Heart left ventricle (tissue), 16 donors: ENCODE results near the gene BFSP2. TPM values are rescaled to one million over a fixed set of nuclear protein-coding genes. Genes with fewer than 3 reads are reported as not detected.

Experiments used
- ATAC-seq, 4 donors: fragments of 200-7000 bp; cut with Tn5 transposase; one replicate each; pipeline ENCODE4 v1.9.1; 2020 to 2022; ENCODE audit warnings: moderate library complexity in 4 of 4, mild to moderate bottlenecking in 3 of 4, moderate number of reproducible peaks in 1 of 4
- DNase-seq, 5 donors: peaks; one replicate each; pipeline ENCODE4 v3.0.0-alpha.2; 2020
- H3K27ac ChIP-seq, 12 donors: fragments of 200-600 bp; sonication (generic) in 4 of 12; one replicate each; pipeline versions ENCODE4 v1.5.0 to v1.8.0; 2016 to 2022; ENCODE audit warnings: mild to moderate bottlenecking in 2 of 12
- H3K27me3 ChIP-seq, 9 donors: fragments of 200-600 bp; sonication (generic) in 2 of 9; one replicate each; pipeline versions ENCODE4 v1.5.1 to v1.8.0; 2016 to 2022; ENCODE audit warnings: mild to moderate bottlenecking in 3 of 9
- H3K36me3 ChIP-seq, 9 donors: fragments of 200-600 bp; sonication (generic) in 2 of 9; one replicate each; pipeline versions ENCODE4 v1.5.0 to v1.8.0; 2018 to 2022; ENCODE audit warnings: mild to moderate bottlenecking in 2 of 9
- H3K4me1 ChIP-seq, 12 donors: fragments of 200-600 bp; sonication (generic) in 4 of 12; one replicate each; pipeline versions ENCODE4 v1.5.0 to v1.8.0; 2016 to 2022; ENCODE audit warnings: mild to moderate bottlenecking in 3 of 12
- H3K4me3 ChIP-seq, 12 donors: fragments of 200-600 bp; sonication (generic) in 4 of 12; one replicate each; pipeline versions ENCODE4 v1.5.0 to v1.8.0; 2017 to 2022; ENCODE audit warnings: mild to moderate bottlenecking in 9 of 12, moderate library complexity in 4 of 12
- H3K9me3 ChIP-seq, 12 donors: fragments of 200-600 bp; sonication (generic) in 4 of 12; one replicate each; pipeline versions ENCODE4 v1.5.0 to v1.8.0; 2016 to 2022; ENCODE audit warnings: mild to moderate bottlenecking in 1 of 12
- POLR2A ChIP-seq, 2 donors: fragments of 450-650 bp; IDR thresholded peaks; one replicate each; pipeline ENCODE4 v1.6.1; 2017; ENCODE audit warnings: antibody characterized with exemption in 2 of 2, mild to moderate bottlenecking in 2 of 2, moderate library complexity in 2 of 2
- WGBS, 4 donors: extraction: QIAGEN DNeasy Blood & Tissue Kit in 2 of 4; methylation state at CpG; one replicate each; pipeline versions ENCODE4 v1.1.5 to v1.1.7; 2013 to 2018; 5-methylcytosine and 5-hydroxymethylcytosine counted together
- intact Hi-C, 10 donors: fragments of 100-400 bp; cut with DNase I; formaldehyde crosslinking; loops; one replicate each; pipeline versions ENCODE4 v1.11.1 to v1.14.2; 2022
- polyA plus RNA-seq, 2 donors: library from polyadenylated mRNA; stranded (reverse); fragments of 200-250 nt; gene quantifications; one replicate each; pipeline ENCODE4 v1.2.3, GENCODE V29; 2013
- total RNA-seq, 9 donors: library from RNA; depleted of rRNA in 2 of 9; stranded (reverse); fragments of >200 nt in 2 of 9; fragmentation: NEBNext Ultra II Directional in 3 of 9; extraction: Animal tissue kit (Norgen Biotek cat#: 25700) in 3 of 9; gene quantifications; one replicate each; pipeline versions ENCODE4 v1.1.0 to v1.2.4, GENCODE V29; 2016 to 2023
- TF ChIP-seq, protein P1 (sequence below), 12 donors: fragments of 200-600 bp; sonication (generic) in 4 of 12; IDR thresholded peaks; one replicate each; pipeline versions ENCODE4 v1.5.0 to v1.8.0; 2018 to 2022; ENCODE audit warnings: antibody characterized with exemption in 12 of 12, mild to moderate bottlenecking in 5 of 12
- donor health status: ischemic (EF 13 %, LVEDD 7.1; RV severe dilation, severe dysfunction).
- donor health status: healthy with polysubstance abuse.
- donor health status: DM: no; HTN: yes; CAD: no.
- donor health status: DM: no; HTN: no; CAD: no.
- donor health status: ischemic (EF 25% LVEDD 6.9; RV normal size, moderate dysfunction).
- donor health status: ischemic (EF 25% LVEDD 5.7; RV mildly dilated, moderate dysfunction).
- donor health status: healthy.
- donor health status: DM: yes; HTN: yes; CAD: no.
- donor health status: ischemic (EF 35%, LVEDD 5.7; RV mildly dilated, moderate dysfunction).
- donor health status: nonischemic (EF 11% LVEDD 7.7; RV severe dilation, severe dysfunction).
- donor health status: DM: yes; HTN: yes; CAD: no.
- donor health status: PGD.
- donor health status: ischemic (EF 29% LVEDD 5.4; RV normal size, mild dysfunction).
- donor health status: nonischemic (EF 23%, LVEDD 6.1; RV moderate dilation, normal function).

BFSP2 gene
- total and polyA plus RNA-seq, 11 donors = not detected

DNA sequence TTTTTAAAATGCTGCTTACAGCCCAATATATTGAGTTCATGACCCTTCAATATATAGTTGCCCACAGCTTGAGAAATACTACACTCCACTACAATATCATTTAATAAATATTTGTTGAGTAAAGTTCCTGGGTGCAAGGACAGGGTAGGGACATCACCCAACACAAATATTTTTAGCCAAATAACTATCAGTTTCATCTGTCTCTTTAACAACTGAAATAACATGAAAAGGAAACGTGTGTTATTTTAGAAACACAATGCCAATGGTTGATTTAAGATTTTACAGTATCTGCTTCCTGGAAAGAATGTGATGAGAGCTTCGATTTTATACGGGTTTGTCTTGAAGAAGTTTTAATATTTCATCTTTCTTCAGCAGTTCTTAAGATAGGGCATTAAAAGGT, 106.0 kb downstream of the BFSP2 start:
- Histone ChIP-seq H3K9me3 (no peaks in the 10 kb centered on the region), H3K4me1 (peaks cover 0 to 15% (median 0%) of the 10 kb centered on the region in 12 donors), H3K4me3 (peak overlapping the region in 2 of 12 donors; percentile 13 to 18), H3K36me3 (no peaks in the 10 kb centered on the region), H3K27me3 (no peaks in the 10 kb centered on the region), H3K27ac (peak overlapping the region in 2 of 12 donors; percentile 14 to 83)
- TF ChIP-seq POLR2A (IDR thresholded peaks at IDR 0.05) = no peak
- TF ChIP-seq, protein P1, sequence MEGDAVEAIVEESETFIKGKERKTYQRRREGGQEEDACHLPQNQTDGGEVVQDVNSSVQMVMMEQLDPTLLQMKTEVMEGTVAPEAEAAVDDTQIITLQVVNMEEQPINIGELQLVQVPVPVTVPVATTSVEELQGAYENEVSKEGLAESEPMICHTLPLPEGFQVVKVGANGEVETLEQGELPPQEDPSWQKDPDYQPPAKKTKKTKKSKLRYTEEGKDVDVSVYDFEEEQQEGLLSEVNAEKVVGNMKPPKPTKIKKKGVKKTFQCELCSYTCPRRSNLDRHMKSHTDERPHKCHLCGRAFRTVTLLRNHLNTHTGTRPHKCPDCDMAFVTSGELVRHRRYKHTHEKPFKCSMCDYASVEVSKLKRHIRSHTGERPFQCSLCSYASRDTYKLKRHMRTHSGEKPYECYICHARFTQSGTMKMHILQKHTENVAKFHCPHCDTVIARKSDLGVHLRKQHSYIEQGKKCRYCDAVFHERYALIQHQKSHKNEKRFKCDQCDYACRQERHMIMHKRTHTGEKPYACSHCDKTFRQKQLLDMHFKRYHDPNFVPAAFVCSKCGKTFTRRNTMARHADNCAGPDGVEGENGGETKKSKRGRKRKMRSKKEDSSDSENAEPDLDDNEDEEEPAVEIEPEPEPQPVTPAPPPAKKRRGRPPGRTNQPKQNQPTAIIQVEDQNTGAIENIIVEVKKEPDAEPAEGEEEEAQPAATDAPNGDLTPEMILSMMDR (IDR thresholded peaks at IDR 0.05) = no peak
- ATAC-seq (no peak), DNase-seq (no peak)
- intact Hi-C loops = loop anchor here in 1 of 10 donors (10.0 kb wide), 1 partner anchor 59 kb away; no protein-coding TSS in a partner anchor
- WGBS, 4 donors = 28 to 45% (median 41%) methylated on average over 3 of the region's 3 CpGs

DNA sequence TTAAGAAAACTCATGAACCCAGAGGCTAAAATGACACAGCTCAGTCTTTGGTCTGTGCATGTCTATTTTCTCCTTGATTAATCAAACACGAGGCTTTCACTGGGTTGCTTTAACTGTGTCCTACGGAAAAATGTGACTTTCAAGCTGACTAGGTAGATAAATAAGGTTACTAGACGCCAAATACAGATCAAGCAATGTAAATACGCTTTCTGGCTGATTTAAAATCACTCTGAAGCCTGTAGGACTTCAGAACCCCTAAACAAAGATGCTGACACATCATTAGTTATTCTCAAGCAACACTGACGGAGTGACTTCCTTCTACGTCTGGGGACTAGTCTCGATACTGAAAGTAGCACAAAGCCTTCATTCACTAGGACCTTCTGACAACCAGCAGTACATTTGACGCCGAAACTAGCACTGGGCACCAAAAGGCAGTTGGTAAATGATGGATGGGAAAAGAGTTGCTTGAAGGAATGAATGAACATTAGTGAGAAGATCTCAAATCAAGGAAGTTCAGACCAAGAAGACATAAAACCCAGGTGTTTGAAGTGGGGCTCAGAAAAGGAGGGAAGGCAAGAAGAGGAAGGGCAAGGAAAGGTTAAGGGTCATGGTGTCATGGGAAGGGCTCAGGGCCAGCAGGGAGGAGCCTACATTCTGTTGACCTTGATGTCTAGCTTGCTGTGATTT, 106.5 kb downstream of the BFSP2 start:
- intact Hi-C loops = loop anchor here in 1 of 10 donors (10.0 kb wide), 1 partner anchor 58 kb away; no protein-coding TSS in a partner anchor

DNA sequence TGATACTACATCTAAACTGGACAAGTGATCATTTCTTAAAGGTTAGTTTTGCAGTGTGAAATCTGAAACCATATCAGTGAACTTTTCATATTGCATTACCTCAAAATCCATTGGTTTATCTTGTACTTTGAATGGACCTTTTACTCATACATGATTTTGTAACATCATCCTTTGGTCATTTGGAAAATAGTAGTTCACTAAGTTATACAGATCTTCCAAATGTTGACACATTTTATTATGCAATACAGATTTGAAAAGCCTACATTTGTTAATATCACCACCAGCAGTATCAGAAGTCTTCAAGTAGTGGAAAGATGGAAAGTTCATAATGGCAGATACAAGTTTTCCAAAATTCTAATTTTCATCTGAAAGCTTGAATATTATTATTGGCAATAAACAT, 109.6 kb downstream of the BFSP2 start:
- Histone ChIP-seq H3K4me1 (peaks cover 0 to 19% (median 0%) of the 10 kb centered on the region in 12 donors), H3K4me3 (no peak overlapping the region), H3K27ac (no peak overlapping the region), H3K27me3 (no peaks in the 10 kb centered on the region), H3K36me3 (no peaks in the 10 kb centered on the region), H3K9me3 (no peaks in the 10 kb centered on the region)
- ATAC-seq = no peak
- TF ChIP-seq, protein P1 (IDR thresholded peaks at IDR 0.05) = no peak
- no peak for TF ChIP-seq POLR2A (IDR thresholded peaks at IDR 0.05)
- DNase-seq = no peak
- intact Hi-C loops = loop anchor here in 1 of 10 donors (10.0 kb wide), 1 partner anchor 55 kb away; no protein-coding TSS in a partner anchor

More for the DNA sequence above, 106.5 kb downstream of the BFSP2 start:
- WGBS, 4 donors = 52 to 58% (median 56%) methylated on average over 9 of the region's 9 CpGs
- no peaks in the 10 kb centered on the region for H3K27me3 ChIP-seq
- H3K4me3 ChIP-seq = peak overlapping the region in 3 of 12 donors; percentile 4 to 18 (median 13)
- ATAC-seq = peak in 2 of 4 donors; percentile 61 to 72
- H3K36me3 ChIP-seq = no peaks in the 10 kb centered on the region
- H3K9me3 ChIP-seq = no peaks in the 10 kb centered on the region
- peaks cover 0 to 15% (median 0%) of the 10 kb centered on the region in 12 donors for H3K4me1 ChIP-seq
- peak overlapping the region in 3 of 12 donors; percentile 14 to 83 (median 49) for H3K27ac ChIP-seq
- DNase-seq = no peak
- TF ChIP-seq, protein P1 (IDR thresholded peaks at IDR 0.05) = no peak
- TF ChIP-seq POLR2A (IDR thresholded peaks at IDR 0.05) = no peak

DNA sequence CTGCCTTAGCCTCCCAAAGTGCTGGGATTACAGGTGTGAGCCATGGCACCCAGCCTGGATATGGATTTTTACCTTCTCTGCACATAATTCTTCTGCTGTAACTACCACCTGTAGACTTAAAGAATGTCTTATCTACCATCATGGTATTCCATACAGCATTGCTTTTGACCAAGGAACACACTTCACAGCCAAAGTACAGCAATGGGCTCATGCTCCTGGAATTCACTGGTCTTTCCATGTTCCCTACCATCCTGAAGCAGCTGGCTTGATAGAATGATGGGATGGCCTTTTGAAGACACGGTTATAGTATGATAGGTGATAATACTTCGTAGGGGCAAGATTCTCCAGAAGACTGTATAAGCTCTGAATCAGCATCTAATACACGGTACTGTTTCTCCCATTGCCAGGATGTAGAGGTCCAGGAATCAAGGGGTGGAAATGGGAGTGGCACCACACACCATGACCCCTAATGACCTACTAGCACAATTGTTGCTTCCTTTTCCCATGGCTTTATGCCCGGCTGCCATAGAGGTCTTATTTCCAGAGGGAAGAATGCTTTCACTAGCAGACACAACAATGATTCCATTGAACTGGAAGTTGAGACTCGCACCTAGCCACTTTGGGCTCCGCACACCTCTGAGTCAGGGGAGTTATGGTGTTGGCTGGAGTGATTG, 112.7 kb downstream of the BFSP2 start:
- WGBS, 4 donors = 45 to 85% (median 73%) methylated on average over 6 of the region's 6 CpGs
- H3K4me3 ChIP-seq = no peak overlapping the region
- no peaks in the 10 kb centered on the region for H3K9me3 ChIP-seq
- H3K4me1 ChIP-seq = peaks cover 0 to 5% (median 0%) of the 10 kb centered on the region in 12 donors
- peak in 2 of 5 donors; percentile 35 to 36 for DNase-seq
- no peaks in the 10 kb centered on the region for H3K36me3 ChIP-seq
- H3K27me3 ChIP-seq = no peaks in the 10 kb centered on the region
- TF ChIP-seq, protein P1 (IDR thresholded peaks at IDR 0.05) = no peak
- no peak for TF ChIP-seq POLR2A (IDR thresholded peaks at IDR 0.05)
- intact Hi-C loops = no loop called here
- H3K27ac ChIP-seq = no peak overlapping the region
- ATAC-seq = peak in 3 of 4 donors; percentile 38 to 79 (median 45)
